ENCODE data around the gene LY9.
"Not testable (repeated sequence)": the region's sequence is repeated elsewhere in the genome, so short reads cannot be mapped to it uniquely, and the experiment has no call there.

Gene LY9

DNA sequence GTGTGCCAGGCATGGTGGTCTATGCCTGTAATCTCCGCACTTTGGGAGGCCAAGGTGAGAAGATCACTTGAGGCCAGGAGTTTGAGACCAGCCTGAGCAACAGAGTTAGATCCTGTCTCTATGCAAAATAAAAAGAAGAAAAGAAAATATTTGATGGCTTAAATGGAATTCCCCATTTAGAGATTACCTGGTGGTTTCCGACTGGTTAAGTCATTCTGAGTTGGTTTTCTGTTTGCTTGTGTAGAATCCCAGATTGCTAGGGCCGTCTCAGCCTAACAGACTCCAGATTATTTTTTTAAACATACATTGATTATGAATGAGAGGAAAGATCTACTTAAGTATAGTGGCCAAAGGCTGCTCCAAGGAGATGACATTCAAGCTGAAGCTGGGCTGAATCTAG, 22.9 kb upstream of the LY9 start:
- DNase-seq (ENCODE audit: low spot score) = no peak

DNA sequence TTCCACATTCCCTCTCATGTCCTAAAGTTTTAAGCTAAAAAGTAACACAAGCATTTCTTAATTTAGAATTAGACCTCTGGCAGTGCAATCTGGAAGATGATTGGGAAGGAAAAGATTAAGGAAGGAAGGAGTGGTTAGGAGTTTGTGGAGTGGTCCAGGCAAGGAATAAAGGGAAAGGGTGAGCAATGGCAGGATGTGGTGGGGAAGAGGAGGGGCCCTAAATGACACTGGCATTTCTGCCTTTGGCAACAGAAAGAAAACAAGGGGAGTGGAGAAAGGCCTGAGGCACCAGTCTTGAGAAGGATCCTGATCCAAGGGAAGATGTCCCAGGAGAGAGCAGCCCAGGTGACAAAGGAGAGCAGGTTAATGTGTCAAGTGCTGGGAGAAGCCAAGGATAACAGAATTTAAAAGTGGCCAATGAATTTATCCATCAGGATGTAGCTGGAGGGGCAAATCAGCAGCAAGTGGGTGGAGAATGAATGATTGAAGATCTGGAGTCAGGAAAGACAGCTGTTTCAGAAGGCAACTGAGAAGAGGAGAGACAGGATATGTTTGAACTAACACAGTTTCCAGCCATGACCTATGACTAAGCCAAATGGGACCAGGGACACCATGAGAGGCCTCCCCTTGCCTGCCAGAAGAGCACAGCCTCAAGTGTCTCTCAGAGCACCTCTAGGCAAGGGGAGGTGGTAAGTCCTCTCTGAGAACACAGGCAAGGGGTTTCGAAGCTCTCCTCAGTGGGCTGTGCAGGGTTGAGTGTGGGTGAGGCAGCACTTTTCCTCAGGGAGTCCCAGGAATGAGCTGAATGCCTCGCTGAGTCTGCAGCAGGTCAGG, 20.9 kb upstream of the LY9 start:
- DNase-seq (ENCODE audit: low spot score) = no peak

- DNase-seq (ENCODE audit: low spot score) = no peak
Measured at GRCh38 chr1:160776178-160776577, 19.8 kb upstream of the LY9 start.

- no peak for DNase-seq (ENCODE audit: low spot score)
Measured at GRCh38 chr1:160777486-160778089, 18.4 kb upstream of the LY9 start.

- no peak for DNase-seq (ENCODE audit: low spot score)
Measured at GRCh38 chr1:160778976-160779375, 17.0 kb upstream of the LY9 start.

DNA sequence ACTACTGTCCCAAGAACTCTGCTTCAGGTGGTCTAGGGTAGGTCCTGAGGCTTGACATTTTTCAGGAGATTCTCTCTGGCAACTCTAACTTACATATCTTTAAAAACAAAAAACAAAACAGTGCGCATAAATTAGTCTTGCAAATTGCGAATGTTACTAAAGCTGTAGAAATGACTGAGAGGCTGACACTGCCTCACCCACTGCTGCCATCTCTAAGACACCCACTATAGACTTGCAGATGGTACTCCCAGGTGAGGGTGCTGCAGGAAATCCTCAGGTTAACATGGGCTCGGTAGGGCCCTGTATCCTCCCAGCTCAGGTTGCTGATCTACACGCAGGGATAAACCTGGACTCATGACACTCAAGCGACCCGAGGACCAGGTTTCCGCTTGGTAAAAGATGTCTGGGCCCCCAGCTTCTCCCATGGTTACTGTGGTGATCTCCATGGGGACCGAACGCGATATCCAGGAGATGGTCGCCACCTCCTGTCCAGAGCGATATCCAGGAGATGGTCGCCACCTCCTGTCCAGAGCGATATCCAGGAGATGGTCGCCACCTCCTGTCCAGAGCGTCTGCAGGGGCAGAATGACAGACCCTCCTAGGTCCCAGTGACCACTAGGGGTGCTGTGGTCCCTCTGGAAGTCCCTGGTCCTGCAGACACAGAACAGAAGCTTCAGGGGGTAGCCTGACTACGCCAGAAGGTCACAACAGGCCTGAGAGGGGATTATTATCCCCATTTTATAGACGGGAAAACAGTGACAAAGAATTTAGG, 16.2 kb upstream of the LY9 start:
- DNase-seq (ENCODE audit: low spot score) = no peak

DNA sequence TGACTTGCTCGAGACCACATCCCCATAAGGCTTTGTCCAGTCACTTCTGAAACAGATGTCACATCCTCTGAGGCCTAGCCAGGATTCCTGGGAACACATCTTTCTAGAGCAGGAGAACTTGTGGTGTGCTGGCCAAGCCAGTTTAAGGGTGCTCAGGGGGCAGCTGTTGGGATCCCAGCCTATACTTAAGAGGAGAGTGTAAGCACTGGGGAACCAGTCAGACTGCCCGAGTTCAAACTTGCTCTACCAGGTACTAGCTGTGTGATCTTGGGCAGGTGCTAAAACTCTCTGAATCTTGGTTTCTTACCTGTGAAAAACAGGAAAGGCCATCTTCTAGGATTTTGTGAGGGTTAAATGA, 15.6 kb upstream of the LY9 start:
- no peak for DNase-seq (ENCODE audit: low spot score)

DNA sequence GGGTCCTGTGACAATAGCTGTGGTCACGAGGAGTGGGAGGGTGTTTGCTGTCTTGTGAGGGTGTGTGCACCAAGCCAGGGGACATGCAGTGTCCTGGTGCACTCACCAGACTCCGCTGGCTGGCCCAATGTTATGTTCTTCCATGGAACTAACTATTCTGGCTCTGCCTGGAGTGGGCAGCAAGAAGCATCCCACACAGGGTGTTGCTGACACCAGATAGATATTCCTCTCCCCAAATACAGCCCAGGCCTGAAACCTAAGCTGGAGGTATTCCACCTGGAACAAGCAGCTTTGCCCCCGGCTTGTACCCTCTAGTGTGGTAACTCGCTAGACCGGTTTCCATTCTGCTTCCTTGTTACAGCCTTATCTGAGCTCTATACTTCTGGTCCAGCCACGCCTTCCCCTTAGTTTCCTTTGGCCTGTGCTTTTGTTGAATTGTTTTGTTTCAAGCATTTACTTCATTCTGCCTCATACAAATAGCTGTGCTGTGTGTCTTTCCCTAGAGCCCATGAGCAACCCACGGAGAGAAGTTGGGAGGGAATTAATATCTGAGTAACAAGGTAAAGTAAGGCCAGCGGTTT, 14.7 kb upstream of the LY9 start:
- no peak for DNase-seq (ENCODE audit: low spot score)

DNA sequence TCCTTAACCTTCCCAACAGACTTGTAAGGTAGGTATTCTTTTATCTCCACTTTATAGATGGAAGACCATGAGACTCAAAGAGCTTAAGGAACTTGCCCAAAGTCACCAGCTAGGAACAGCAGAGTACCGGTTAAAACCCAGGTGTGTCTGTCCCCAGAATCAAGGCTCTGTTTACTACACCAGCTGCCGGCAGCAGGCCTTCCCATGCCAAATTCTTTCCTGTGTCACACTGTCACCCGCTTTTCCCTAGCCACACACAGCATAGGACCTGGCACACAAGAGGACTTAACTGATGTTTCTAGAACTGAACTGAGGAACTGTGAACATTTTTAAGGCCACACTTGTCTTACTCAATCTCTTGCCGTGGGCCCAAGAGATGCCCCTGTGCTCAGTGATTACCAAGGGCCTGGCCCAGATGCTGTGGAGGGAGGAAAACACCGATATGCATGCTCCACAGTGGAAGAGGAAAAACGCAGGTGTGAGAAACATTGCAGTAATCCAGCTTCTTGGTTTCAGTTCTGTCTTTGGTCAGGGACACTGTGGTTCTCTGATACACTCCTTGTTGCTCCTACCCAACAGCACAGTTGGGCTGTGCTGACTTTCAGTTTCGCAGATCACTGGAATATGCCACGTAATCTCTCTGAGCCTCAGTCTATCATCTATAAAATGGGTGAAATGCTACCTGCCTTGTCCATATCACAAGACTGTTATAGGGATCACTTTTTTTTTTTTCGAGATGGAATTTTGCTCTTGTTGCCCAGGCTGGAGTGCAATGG, 13.9 kb upstream of the LY9 start:
- peak; percentile 20 for DNase-seq (ENCODE audit: low spot score)

- not testable (repeated sequence) for DNase-seq (ENCODE audit: low spot score)
Measured at GRCh38 chr1:160782988-160783765, 12.8 kb upstream of the LY9 start.

DNA sequence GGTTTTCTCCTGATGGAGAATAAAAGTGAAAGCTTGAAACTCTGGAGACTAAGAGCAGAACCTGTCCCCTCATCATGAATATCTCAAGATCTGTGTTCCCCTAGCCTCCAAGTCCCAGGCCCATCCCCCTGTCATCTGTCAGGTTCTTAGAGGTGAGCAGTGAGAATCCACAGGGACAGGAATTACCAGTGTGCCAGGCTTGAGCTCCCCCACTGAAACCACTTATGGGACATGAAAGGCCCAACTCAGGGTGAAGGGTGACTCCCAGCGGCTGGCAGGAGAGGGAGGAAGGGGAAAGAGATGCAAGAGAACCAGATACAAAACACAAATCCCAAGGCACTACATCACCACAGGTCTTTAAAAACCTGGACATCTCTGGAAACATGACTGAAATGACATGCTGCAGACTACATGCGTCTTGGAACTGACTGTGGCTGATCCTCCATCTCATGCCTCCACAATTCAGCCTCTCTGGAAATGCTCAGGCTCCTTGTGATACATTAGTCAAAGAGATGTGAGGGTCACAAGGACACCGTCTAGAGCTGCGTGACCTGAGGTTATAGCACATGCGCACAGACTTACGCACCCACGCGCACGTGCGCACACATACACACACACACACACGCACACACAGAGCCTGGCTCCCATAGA, 6.8 kb upstream of the LY9 start:
- DNase-seq (ENCODE audit: low spot score) = no peak

DNA sequence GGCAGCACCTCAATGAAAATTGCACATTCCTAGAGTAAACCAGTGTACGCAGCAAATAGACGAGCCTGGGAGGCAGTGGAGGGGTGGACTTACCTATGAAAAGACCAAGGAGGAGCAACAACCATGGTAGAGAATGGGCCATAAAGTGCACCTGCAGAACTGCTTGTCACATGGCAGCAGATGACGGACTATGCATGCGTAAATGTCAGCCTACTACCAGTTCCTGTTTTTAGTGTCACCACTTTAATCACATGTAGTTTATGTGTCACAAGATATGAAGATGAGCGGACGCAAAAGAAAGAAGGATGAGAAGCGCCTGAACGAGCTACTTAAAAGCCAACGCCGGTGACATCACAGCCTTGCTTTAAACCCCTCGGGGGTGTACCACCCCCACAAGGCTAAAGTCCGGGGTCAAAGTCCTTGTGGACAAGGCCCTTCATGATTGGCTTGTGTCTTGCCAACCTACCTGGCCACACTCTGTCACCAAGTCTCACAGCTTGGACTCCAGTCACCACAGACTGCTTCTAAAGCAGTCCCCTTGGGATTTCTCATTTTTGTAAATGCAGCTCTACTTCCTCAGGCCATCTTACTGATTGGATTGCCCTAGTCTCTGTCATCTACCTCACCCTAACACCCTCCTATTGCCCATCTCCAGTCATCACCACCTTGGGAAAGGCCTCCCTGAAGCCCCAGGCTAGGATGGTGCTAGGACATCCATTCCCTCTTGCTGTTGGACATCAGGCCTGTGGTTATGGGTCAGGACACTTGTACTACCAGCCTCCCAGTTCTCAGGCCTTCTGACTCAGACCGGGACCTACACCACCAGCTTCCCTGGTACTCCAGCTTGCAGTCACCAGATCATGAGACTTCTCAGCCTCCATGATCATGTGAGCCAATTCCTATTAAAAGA, 6.0 kb upstream of the LY9 start:
- DNase-seq (ENCODE audit: low spot score) = no peak

- no peak for DNase-seq (ENCODE audit: low spot score)
Measured at GRCh38 chr1:160794376-160794775, 1.6 kb upstream of the LY9 start.

DNA sequence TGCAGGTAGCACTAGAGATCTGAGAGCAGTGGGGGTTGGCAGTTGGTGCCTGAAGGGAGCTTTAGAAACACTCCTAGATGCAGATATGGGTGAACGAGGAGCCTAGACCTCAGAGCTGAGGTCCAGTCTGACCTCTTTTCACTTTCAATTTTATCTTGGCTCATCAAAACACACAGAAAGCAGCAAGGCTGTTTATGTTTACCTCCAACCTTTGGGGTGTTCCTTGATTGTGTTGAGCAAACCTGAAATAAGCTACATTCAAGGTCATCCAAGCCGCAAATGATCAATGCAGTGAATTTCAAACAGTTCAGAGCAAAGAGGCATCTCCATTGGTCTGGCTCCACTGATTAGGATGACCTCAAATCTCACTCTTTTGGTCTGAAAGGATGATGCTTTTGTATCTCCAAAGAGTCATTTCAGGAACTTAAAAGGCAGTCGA, 1.3 kb downstream of the LY9 start:
- no peak for DNase-seq (ENCODE audit: low spot score)

DNA sequence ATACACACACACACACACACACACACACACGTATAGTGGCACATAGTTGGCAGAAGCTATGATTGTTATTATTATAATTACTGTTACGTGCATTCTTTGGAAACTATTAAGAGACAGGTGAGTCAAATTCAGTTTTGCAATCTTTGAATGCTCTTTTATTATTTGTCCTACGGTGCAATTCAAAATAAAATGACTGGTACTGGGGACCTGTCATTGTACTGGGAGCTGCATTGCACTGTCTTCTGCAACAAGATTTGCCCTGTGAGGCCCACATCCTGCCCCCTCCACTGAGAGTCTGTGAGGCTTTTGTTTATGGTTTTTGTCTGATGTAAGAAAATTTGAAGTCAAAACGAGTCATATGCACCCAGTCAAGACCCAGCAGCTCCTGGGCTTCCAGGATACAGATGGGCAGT, 1.9 kb downstream of the LY9 start:
- no peak for DNase-seq (ENCODE audit: low spot score)

- DNase-seq (ENCODE audit: low spot score) = no peak
Measured at GRCh38 chr1:160798439-160798838, 2.5 kb downstream of the LY9 start.

GRCh38 chr1:160799641-160800040, 3.7 kb downstream of the LY9 start:
- no peak for DNase-seq (ENCODE audit: low spot score)

DNA sequence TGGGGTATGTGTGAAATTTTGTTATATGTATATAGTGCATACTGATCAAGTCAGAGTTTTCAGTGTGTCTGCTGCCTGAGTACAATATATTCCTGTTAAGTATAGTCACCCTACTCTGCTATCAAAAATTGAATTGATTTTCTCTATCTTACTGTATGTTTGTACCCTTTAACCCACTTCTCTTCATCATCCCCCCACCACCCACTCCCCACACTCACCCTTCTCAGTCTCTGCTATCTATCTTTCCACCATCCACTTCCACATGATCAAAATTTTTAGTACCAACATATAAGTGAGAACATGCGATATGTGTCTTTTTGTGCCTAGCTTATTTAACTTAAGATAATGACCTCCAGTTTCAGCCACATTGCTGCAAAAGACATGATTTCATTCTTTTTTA, 4.2 kb downstream of the LY9 start:
- DNase-seq (ENCODE audit: low spot score) = no peak

GRCh38 chr1:160800645-160801408, 4.9 kb downstream of the LY9 start:
- no peak for DNase-seq (ENCODE audit: low spot score)

Measured in pons (tissue), 1 donor.